Measurements from ENCODE around the gene ZNF45.
"Not testable (repeated sequence)": the region's sequence is repeated elsewhere in the genome, so short reads cannot be mapped to it uniquely, and the experiment has no call there.

ZNF45 gene

GRCh38 chr19:43895727-43896308 is 39.3 kb downstream of the ZNF45 start:
- Histone ChIP-seq H3K9me3 (ENCODE audit: control insufficient read depth, insufficient read depth, low read length) (no peaks in the 10 kb centered on the region), H3K9ac (ENCODE audit: low read depth, low read length) (no peak overlapping the region), H3K36me3 (ENCODE audit: insufficient read depth, low read length) (no peaks in the 10 kb centered on the region), H3K4me1 (ENCODE audit: insufficient read depth, low read length) (no peaks in the 10 kb centered on the region)

GRCh38 chr19:43883864-43884263 is 51.2 kb downstream of the ZNF45 start, which contains the start of gene ZNF404:
Gene ZNF404, minus strand, starts transcription at chr19:43883964.
- no peak within 1 kb of the TSS for H3K9ac ChIP-seq (ENCODE audit: low read depth, low read length)
- peaks cover 15% of the 10 kb centered on the region for H3K9me3 ChIP-seq (ENCODE audit: control insufficient read depth, insufficient read depth, low read length)
- H3K4me1 ChIP-seq (ENCODE audit: insufficient read depth, low read length), result no peaks in the 10 kb centered on the region
- H3K36me3 ChIP-seq (ENCODE audit: insufficient read depth, low read length), result no peaks in the 10 kb centered on the region; the same call in 1 of the 2 replicates

- H3K4me1 ChIP-seq (ENCODE audit: insufficient read depth, low read length), result no peaks in the 10 kb centered on the region
- H3K9me3 ChIP-seq (ENCODE audit: control insufficient read depth, insufficient read depth, low read length), result peaks cover 18% of the 10 kb centered on the region
- no peaks in the 10 kb centered on the region; the same call in 1 of the 2 replicates for H3K36me3 ChIP-seq (ENCODE audit: insufficient read depth, low read length)
- no peak overlapping the region for H3K9ac ChIP-seq (ENCODE audit: low read depth, low read length)
Measured at GRCh38 chr19:43880483-43880882, 54.6 kb downstream of the ZNF45 start.

GRCh38 chr19:43872547-43873336 is 62.3 kb downstream of the ZNF45 start:
- no peak overlapping the region for H3K9ac ChIP-seq (ENCODE audit: low read depth, low read length)
- peaks cover 23% of the 10 kb centered on the region for H3K9me3 ChIP-seq (ENCODE audit: control insufficient read depth, insufficient read depth, low read length)
- H3K4me1 ChIP-seq (ENCODE audit: insufficient read depth, low read length), result no peaks in the 10 kb centered on the region
- H3K36me3 ChIP-seq (ENCODE audit: insufficient read depth, low read length), result no peaks in the 10 kb centered on the region

- H3K9me3 ChIP-seq (ENCODE audit: control insufficient read depth, insufficient read depth, low read length), result not testable (repeated sequence)
Measured at GRCh38 chr19:43866923-43867322, 68.2 kb downstream of the ZNF45 start.

More at GRCh38 chr19:43866923-43867322, 68.2 kb downstream of the ZNF45 start:
- H3K4me1 ChIP-seq (ENCODE audit: insufficient read depth, low read length); H3K9ac ChIP-seq (ENCODE audit: low read depth, low read length); H3K36me3 ChIP-seq (ENCODE audit: insufficient read depth, low read length): not testable (repeated sequence)
